Measurements from ENCODE around the gene DCTN5. TPM values are rescaled to one million over a fixed set of nuclear protein-coding genes. Genes with fewer than 3 reads are reported as not detected.

The DCTN5 gene
- total RNA-seq, 1 experiment from 2014 or later = 84.8 TPM

DNA sequence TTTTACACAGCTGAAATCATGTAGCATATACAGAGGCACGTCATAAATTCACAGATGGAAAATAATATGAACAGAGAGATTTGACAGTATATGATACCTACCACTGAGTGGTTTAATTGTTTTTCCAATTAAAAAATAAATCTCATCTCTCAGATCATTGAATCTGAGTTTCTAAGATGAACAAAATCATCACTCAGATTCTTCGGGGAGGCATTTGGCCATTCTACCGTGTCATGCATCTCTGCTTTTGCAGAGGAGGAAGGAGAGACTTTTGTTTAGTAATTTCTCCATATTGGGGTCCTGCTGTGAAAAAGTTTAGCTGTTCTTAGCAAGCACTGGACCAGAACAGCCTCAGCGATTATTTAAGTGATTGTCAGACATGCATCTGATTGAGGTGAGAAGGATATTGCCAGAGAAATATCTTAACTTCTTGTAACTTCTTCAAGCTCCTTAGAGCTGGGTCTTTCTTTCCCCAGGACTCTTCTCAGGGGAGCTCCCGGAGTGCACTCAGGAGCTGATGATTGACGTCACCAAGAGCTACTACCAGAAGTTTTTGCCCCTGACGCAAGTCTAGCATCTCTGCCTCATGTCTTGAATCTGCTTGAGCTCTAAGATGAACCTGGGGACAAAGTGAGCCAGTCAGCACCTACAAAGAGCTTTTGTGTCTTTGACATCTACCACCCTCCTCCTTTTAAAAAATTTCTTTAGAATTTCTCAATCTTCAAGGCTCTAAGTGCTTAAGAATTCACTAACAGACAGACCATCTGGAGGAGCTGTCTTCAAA lies 25.5 kb downstream of the DCTN5 start:
- Histone ChIP-seq H3K27me3 (ENCODE audit: insufficient read depth, low read depth) (no peaks in the 10 kb centered on the region), H3K4me1 (replicated peaks; ENCODE audit: insufficient read depth) (peaks cover 21% of the 10 kb centered on the region), H3K36me3 (ENCODE audit: low read depth) (peaks cover 15% of the 10 kb centered on the region), H3K79me2 (ENCODE audit: low read depth) (no peaks in the 10 kb centered on the region), H4K20me1 (ENCODE audit: insufficient read depth) (no peaks in the 10 kb centered on the region), H3K4me3 (no peak overlapping the region), H2AFZ (no peak overlapping the region), H3K9me2 (ENCODE audit: insufficient read depth) (no peaks in the 10 kb centered on the region), H3K9me3 (ENCODE audit: insufficient read depth, low read depth) (no peaks in the 10 kb centered on the region), H3K27ac (no peak overlapping the region), H3K4me2 (no peak overlapping the region), H3F3A (ENCODE audit: insufficient read depth, low read depth) (peaks cover 16% of the 10 kb centered on the region)
- no peak for TF ChIP-seq EZH2 (IDR thresholded peaks at IDR 0.05; ENCODE audit: low read depth)
- no TSS peak for BruUV-seq (replicated peaks)
- POLR2A ChIA-PET (ENCODE audit: unreplicated experiment) = no interaction called here
- no peak for DNase-seq
- CTCF ChIA-PET = no interaction called here
- intact Hi-C loops (cut with micrococcal nuclease; ENCODE audit: unreplicated experiment) = no loop called here

DNA sequence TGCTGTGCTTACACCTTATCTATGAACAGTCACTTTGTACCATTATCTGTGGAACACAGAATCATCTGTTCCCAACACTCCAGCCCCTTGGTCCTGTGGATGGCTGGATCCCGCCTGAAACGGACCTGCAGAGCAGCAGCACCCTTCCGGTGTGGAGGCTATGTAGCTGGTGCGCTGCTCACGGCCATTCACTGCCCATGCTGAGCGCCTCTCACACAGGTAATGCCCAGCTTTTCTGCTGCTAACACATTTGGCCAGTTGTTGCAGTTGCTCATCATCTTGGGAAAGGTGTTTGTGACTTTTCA lies 26.0 kb downstream of the DCTN5 start:
- H3K27ac ChIP-seq = no peak overlapping the region
- H3K36me3 ChIP-seq (ENCODE audit: low read depth) = peaks cover 12% of the 10 kb centered on the region
- no peak for DNase-seq
- no peak overlapping the region for H3K4me2 ChIP-seq
- no peaks in the 10 kb centered on the region for H3K9me3 ChIP-seq (ENCODE audit: insufficient read depth, low read depth)
- CTCF ChIA-PET = no interaction called here
- POLR2A ChIA-PET (ENCODE audit: unreplicated experiment) = no interaction called here
- H3K4me1 ChIP-seq (replicated peaks; ENCODE audit: insufficient read depth) = peaks cover 21% of the 10 kb centered on the region
- no peak overlapping the region for H2AFZ ChIP-seq
- no peaks in the 10 kb centered on the region for H3K79me2 ChIP-seq (ENCODE audit: low read depth)
- intact Hi-C loops (cut with micrococcal nuclease; ENCODE audit: unreplicated experiment) = no loop called here
- H3K27me3 ChIP-seq (ENCODE audit: insufficient read depth, low read depth) = no peaks in the 10 kb centered on the region
- H4K20me1 ChIP-seq (ENCODE audit: insufficient read depth) = no peaks in the 10 kb centered on the region
- no TSS peak for BruUV-seq (replicated peaks)
- H3F3A ChIP-seq (ENCODE audit: insufficient read depth, low read depth) = peaks cover 16% of the 10 kb centered on the region
- H3K9me2 ChIP-seq (ENCODE audit: insufficient read depth) = no peaks in the 10 kb centered on the region
- H3K4me3 ChIP-seq = no peak overlapping the region
- TF ChIP-seq EZH2 (IDR thresholded peaks at IDR 0.05; ENCODE audit: low read depth) = no peak
- TF ChIP-seq, protein P1, sequence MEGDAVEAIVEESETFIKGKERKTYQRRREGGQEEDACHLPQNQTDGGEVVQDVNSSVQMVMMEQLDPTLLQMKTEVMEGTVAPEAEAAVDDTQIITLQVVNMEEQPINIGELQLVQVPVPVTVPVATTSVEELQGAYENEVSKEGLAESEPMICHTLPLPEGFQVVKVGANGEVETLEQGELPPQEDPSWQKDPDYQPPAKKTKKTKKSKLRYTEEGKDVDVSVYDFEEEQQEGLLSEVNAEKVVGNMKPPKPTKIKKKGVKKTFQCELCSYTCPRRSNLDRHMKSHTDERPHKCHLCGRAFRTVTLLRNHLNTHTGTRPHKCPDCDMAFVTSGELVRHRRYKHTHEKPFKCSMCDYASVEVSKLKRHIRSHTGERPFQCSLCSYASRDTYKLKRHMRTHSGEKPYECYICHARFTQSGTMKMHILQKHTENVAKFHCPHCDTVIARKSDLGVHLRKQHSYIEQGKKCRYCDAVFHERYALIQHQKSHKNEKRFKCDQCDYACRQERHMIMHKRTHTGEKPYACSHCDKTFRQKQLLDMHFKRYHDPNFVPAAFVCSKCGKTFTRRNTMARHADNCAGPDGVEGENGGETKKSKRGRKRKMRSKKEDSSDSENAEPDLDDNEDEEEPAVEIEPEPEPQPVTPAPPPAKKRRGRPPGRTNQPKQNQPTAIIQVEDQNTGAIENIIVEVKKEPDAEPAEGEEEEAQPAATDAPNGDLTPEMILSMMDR (conservative IDR thresholded peaks at IDR 0.05) = no peak

DNA sequence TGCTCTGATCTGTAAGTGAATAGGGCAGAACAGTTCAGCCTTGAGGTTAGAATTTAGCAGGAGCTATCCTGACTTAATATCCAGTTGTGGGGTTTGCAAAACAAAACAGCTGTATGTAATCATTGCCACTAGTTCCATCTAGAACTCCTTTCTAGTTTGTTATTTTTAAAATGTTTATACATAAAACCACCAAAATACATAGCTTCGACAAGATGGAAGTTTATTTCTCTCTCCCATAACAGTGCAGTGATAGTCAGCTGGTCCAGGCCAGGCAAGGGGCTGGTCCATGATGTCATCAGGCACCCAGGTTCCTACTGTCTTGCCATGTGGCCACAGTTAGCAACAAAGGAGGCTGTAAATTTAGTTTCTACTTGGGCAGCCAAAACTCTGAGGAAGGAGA lies 27.0 kb downstream of the DCTN5 start:
- no peak overlapping the region for H2AFZ ChIP-seq
- H4K20me1 ChIP-seq (ENCODE audit: insufficient read depth) = no peaks in the 10 kb centered on the region
- H3K9me3 ChIP-seq (ENCODE audit: insufficient read depth, low read depth) = no peaks in the 10 kb centered on the region
- intact Hi-C loops (cut with micrococcal nuclease; ENCODE audit: unreplicated experiment) = no loop called here
- BruUV-seq (replicated peaks) = no TSS peak
- ChIA-PET CTCF (no interaction called here), POLR2A (ENCODE audit: unreplicated experiment) (no interaction called here)
- H3K4me2 ChIP-seq = no peak overlapping the region
- peaks cover 21% of the 10 kb centered on the region for H3K4me1 ChIP-seq (replicated peaks; ENCODE audit: insufficient read depth)
- peaks cover 12% of the 10 kb centered on the region for H3K36me3 ChIP-seq (ENCODE audit: low read depth)
- H3K27ac ChIP-seq = no peak overlapping the region
- DNase-seq = no peak
- no peaks in the 10 kb centered on the region for H3K27me3 ChIP-seq (ENCODE audit: insufficient read depth, low read depth)
- no peaks in the 10 kb centered on the region for H3K9me2 ChIP-seq (ENCODE audit: insufficient read depth)
- peaks cover 16% of the 10 kb centered on the region for H3F3A ChIP-seq (ENCODE audit: insufficient read depth, low read depth)
- H3K79me2 ChIP-seq (ENCODE audit: low read depth) = no peaks in the 10 kb centered on the region
- TF ChIP-seq, protein P1 (conservative IDR thresholded peaks at IDR 0.05) = no peak
- no peak for TF ChIP-seq EZH2 (IDR thresholded peaks at IDR 0.05; ENCODE audit: low read depth)
- no peak overlapping the region for H3K4me3 ChIP-seq

DNA sequence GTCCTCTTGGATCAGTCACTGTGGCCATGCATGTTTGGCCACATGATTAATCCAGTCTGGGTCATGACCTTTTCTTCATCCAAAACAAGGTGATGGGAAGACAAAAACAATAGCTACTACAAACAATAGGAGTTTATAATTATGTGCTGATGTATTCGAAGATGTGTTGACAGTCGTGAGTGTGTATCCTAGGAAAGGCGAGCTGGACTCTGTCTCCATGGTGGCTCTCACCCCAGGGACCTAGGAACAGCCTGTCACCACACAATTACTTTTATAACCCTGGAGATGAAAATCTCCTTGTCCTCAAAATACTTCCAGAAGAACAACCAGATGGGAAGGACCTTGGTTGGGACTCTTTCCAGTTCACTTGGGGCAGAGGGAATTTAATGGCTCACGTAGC lies 27.6 kb downstream of the DCTN5 start:
- intact Hi-C loops (cut with micrococcal nuclease; ENCODE audit: unreplicated experiment) = no loop called here
- CTCF ChIA-PET = no interaction called here
- H3F3A ChIP-seq (ENCODE audit: insufficient read depth, low read depth) = peaks cover 16% of the 10 kb centered on the region
- no peak overlapping the region for H2AFZ ChIP-seq
- POLR2A ChIA-PET (ENCODE audit: unreplicated experiment) = no interaction called here
- no peaks in the 10 kb centered on the region for H3K9me2 ChIP-seq (ENCODE audit: insufficient read depth)
- no TSS peak for BruUV-seq (replicated peaks)
- no peaks in the 10 kb centered on the region for H3K27me3 ChIP-seq (ENCODE audit: insufficient read depth, low read depth)
- H3K4me2 ChIP-seq = no peak overlapping the region
- no peaks in the 10 kb centered on the region for H3K79me2 ChIP-seq (ENCODE audit: low read depth)
- no peaks in the 10 kb centered on the region for H4K20me1 ChIP-seq (ENCODE audit: insufficient read depth)
- no peak overlapping the region for H3K27ac ChIP-seq
- DNase-seq = no peak
- no peaks in the 10 kb centered on the region for H3K9me3 ChIP-seq (ENCODE audit: insufficient read depth, low read depth)
- H3K36me3 ChIP-seq (ENCODE audit: low read depth) = peaks cover 12% of the 10 kb centered on the region
- no peak overlapping the region for H3K4me3 ChIP-seq
- H3K4me1 ChIP-seq (replicated peaks; ENCODE audit: insufficient read depth) = peaks cover 21% of the 10 kb centered on the region
- no peak for TF ChIP-seq EZH2 (IDR thresholded peaks at IDR 0.05; ENCODE audit: low read depth)
- TF ChIP-seq, protein P1 (conservative IDR thresholded peaks at IDR 0.05) = no peak
